ENCODE data around the gene PPIF.

Gene PPIF

GRCh38 chr10:79308969-79309665 is 38.2 kb upstream of the PPIF start:
- CTCF ChIA-PET, result interaction anchor here (0.9 kb wide), 1 partner anchor 15 kb away, joined by 5 read pairs; no protein-coding TSS in a partner anchor
- DNase-seq (ENCODE audit: low spot score), result no peak
- POLR2A ChIA-PET (ENCODE audit: low non-redundant PET), result no interaction called here
- H3K27ac ChIP-seq, result peak overlapping the region; percentile 44
- TF ChIP-seq CTCF (conservative IDR thresholded peaks at IDR 0.05; ENCODE audit: low read depth), result no peak

GRCh38 chr10:79310200-79310865 is 36.9 kb upstream of the PPIF start:
- POLR2A ChIA-PET (ENCODE audit: low non-redundant PET), result no interaction called here
- CTCF ChIA-PET, result no interaction called here
- no peak for TF ChIP-seq CTCF (conservative IDR thresholded peaks at IDR 0.05; ENCODE audit: low read depth)
- DNase-seq (ENCODE audit: low spot score), result no peak
- H3K27ac ChIP-seq, result peak overlapping the region; percentile 44

GRCh38 chr10:79310911-79311573 is 36.2 kb upstream of the PPIF start:
- TF ChIP-seq CTCF (conservative IDR thresholded peaks at IDR 0.05; ENCODE audit: low read depth), result no peak
- ChIA-PET POLR2A (ENCODE audit: low non-redundant PET) (no interaction called here), CTCF (no interaction called here)
- DNase-seq (ENCODE audit: low spot score), result no peak
- H3K27ac ChIP-seq, result peak overlapping the region; percentile 44; the same call in 1 of the 2 replicates

GRCh38 chr10:79311581-79312407 is 35.5 kb upstream of the PPIF start:
- TF ChIP-seq CTCF (conservative IDR thresholded peaks at IDR 0.05; ENCODE audit: low read depth), result no peak
- ChIA-PET CTCF (no interaction called here), POLR2A (ENCODE audit: low non-redundant PET) (no interaction called here)
- peak overlapping the region; percentile 44 for H3K27ac ChIP-seq
- no peak for DNase-seq (ENCODE audit: low spot score)

- ChIA-PET CTCF (no interaction called here), POLR2A (ENCODE audit: low non-redundant PET) (no interaction called here)
- TF ChIP-seq CTCF (conservative IDR thresholded peaks at IDR 0.05; ENCODE audit: low read depth), result no peak
- no peak for DNase-seq (ENCODE audit: low spot score)
- H3K27ac ChIP-seq, result peak overlapping the region; percentile 51
Observed at GRCh38 chr10:79312601-79313187, 34.6 kb upstream of the PPIF start.

GRCh38 chr10:79313320-79313719 is 33.9 kb upstream of the PPIF start:
- peak overlapping the region; percentile 51 for H3K27ac ChIP-seq
- CTCF ChIA-PET, result no interaction called here
- DNase-seq (ENCODE audit: low spot score), result no peak
- POLR2A ChIA-PET (ENCODE audit: low non-redundant PET), result no interaction called here
- TF ChIP-seq CTCF (conservative IDR thresholded peaks at IDR 0.05; ENCODE audit: low read depth), result no peak
